ENCODE results near the gene NAA20. TPM values are rescaled to one million over a fixed set of nuclear protein-coding genes. Genes with fewer than 3 reads are reported as not detected.
"Not testable (repeated sequence)": the region's sequence is repeated elsewhere in the genome, so short reads cannot be mapped to it uniquely, and the experiment has no call there.

The NAA20 gene
- total and polyA plus RNA-seq, 4 donors, result 33.6 to 143 (median 59.9) TPM

DNA sequence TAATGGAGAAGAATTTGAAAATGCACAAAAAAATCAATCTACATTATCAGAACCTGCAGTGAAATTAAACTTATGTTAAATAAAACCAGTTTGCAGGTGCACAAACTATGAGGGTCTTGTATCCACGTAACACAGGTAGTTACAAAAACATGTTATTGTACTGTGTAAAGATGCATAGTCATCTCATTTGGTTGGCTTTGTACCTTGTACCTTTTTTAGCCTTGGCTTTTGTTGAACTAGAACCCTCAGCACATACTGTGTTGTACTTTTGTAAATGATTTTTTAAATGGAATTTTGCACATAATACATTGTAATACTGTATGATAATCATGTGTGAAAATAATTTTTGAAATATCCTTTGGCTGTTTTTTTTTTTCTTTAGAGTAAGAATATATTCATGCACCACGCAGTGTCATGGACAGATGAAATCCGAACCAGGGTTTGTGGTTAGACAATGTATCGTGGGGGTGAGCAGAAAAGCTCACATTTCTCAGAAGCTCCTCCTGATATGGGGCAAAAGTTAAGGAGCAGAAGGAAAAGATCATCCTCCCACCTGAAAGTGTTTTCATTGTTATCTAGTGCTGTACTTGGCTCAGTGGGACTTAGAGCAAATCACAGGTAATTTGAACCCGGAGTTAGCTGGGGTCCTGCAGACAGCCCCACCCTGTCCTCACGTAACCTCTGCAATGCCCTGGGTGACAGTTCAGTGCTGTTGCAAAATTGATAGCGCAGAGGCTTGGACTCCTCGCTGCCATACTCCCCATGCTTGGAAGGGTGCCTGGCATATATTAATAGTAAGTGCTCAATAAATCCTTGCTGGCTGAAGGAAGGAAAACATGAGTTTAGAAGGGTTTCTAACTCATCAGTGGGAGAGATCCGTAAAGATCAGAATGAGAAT is 14.8 kb upstream of the NAA20 start:
- TF ChIP-seq, protein P1, sequence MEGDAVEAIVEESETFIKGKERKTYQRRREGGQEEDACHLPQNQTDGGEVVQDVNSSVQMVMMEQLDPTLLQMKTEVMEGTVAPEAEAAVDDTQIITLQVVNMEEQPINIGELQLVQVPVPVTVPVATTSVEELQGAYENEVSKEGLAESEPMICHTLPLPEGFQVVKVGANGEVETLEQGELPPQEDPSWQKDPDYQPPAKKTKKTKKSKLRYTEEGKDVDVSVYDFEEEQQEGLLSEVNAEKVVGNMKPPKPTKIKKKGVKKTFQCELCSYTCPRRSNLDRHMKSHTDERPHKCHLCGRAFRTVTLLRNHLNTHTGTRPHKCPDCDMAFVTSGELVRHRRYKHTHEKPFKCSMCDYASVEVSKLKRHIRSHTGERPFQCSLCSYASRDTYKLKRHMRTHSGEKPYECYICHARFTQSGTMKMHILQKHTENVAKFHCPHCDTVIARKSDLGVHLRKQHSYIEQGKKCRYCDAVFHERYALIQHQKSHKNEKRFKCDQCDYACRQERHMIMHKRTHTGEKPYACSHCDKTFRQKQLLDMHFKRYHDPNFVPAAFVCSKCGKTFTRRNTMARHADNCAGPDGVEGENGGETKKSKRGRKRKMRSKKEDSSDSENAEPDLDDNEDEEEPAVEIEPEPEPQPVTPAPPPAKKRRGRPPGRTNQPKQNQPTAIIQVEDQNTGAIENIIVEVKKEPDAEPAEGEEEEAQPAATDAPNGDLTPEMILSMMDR (IDR thresholded peaks at IDR 0.05; ENCODE audit: control extremely low read depth, extremely low read depth), result no peak
- no peaks in the 10 kb centered on the region for H3K9me3 ChIP-seq (ENCODE audit: control insufficient read depth in 4 of 4, insufficient read depth in 3 of 4, low read length in 3 of 4)
- H3K36me3 ChIP-seq (ENCODE audit: control insufficient read depth in 4 of 4, insufficient read depth in 4 of 4, low read length in 4 of 4), result peaks cover 17 to 36% (median 29%) of the 10 kb centered on the region in 4 donors
- ATAC-seq (ENCODE audit: insufficient read depth, low FRiP score), result no peak
- peaks cover 0 to 14% (median 8%) of the 10 kb centered on the region in 5 donors for H3K4me1 ChIP-seq (ENCODE audit: control insufficient read depth in 5 of 5, insufficient read depth in 5 of 5, low read length in 5 of 5)
- DNase-seq, result no peak
- H3K4me3 ChIP-seq, result no peak overlapping the region
- no peak overlapping the region for H3K9ac ChIP-seq (ENCODE audit: insufficient read depth in 1 of 2, low read length in 2 of 2)
- 36 to 57% methylated on average over 9 of the region's 9 CpGs for WGBS, 2 donors
- peak overlapping the region; percentile 26 to 69 for H3K27ac ChIP-seq (ENCODE audit: low read depth in 1 of 2, low read length in 1 of 2)
- H3K27me3 ChIP-seq (ENCODE audit: control insufficient read depth in 3 of 3, insufficient read depth in 3 of 3, low read length in 2 of 3), result no peaks in the 10 kb centered on the region

DNA sequence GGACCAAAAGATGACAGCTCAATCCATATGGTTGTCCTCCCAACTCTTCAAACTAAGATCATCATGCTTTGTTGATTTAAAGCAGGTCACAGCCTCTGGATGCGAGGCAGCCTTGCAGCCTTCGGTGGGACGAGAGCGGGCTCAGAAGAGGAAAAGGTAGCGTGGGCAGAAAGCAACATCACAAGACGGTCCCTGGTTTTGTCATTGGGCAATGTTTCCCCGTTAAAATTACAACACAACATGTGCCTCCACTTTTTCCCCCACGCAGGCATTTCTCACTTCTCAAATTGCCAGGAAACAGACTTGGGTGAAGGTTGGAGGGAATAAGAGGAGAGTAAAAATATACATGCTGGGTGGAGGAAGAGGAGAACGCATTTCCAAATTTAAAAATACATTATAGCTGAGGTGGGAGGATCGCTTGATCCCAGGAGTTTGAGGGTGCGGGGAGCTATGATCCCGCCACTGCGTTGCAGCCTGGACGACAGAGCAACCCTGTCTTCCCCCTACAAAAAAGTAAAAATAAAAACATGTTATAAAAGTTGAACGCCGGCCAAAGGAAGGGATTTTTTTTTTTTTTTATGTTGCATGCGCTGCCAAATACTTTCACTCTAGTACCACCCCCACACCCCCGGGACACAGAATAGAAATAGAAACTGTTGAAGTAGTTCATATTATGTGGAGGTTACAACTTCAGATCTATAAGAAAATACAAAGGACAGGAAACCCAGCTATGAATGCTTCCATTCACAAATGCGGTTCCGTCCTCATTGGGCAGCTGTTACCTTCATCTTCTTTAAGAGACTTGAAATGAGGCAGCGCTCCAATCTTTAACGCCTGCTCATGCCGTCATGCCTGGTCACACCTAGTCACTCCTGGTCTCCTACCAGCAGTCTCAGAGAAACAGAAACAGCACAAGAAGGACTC is 13.9 kb upstream of the NAA20 start:
- no peak overlapping the region for H3K4me3 ChIP-seq
- DNase-seq (peak; percentile 48 to 82 (median 80)), ATAC-seq (ENCODE audit: insufficient read depth, low FRiP score) (peak; percentile 19)
- TF ChIP-seq, protein P1 (IDR thresholded peaks at IDR 0.05; ENCODE audit: control extremely low read depth, extremely low read depth), result no peak
- H3K27me3 ChIP-seq (ENCODE audit: control insufficient read depth in 3 of 3, insufficient read depth in 3 of 3, low read length in 2 of 3), result no peaks in the 10 kb centered on the region
- H3K4me1 ChIP-seq (ENCODE audit: control insufficient read depth in 5 of 5, insufficient read depth in 5 of 5, low read length in 5 of 5), result peaks cover 0 to 13% (median 8%) of the 10 kb centered on the region in 5 donors
- no peaks in the 10 kb centered on the region for H3K9me3 ChIP-seq (ENCODE audit: control insufficient read depth in 4 of 4, insufficient read depth in 3 of 4, low read length in 3 of 4)
- 12 to 25% methylated on average over 23 of the region's 23 CpGs for WGBS, 2 donors
- H3K9ac ChIP-seq (ENCODE audit: insufficient read depth in 1 of 2, low read length in 2 of 2), result peak overlapping the region in 1 of 2 donors; percentile 14
- peaks cover 17 to 31% (median 27%) of the 10 kb centered on the region in 4 donors for H3K36me3 ChIP-seq (ENCODE audit: control insufficient read depth in 4 of 4, insufficient read depth in 4 of 4, low read length in 4 of 4)
- peak overlapping the region; percentile 30 to 90 for H3K27ac ChIP-seq (ENCODE audit: low read depth in 1 of 2, low read length in 1 of 2)

DNA sequence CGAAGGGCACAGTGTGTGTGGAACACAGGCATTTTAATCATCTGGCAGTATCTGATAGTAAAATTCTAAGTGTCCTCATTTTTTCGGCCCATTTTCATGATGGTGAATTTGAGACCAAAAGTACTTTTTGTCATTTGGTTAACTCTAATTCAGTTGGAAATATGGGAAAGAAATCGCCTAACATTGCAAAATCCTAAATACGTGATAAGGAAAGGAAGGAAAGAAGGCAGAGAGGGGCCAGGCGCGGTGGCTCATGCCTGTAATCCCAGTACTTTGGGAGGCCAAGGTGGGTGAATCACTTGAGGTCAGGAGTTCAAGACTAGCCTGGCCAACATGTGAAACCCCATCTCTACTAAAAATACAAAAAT is 13.2 kb upstream of the NAA20 start:
- DNase-seq, result peak in 1 of 3 donors; percentile 4
- not testable (repeated sequence) for H3K9me3 ChIP-seq (ENCODE audit: control insufficient read depth in 4 of 4, insufficient read depth in 3 of 4, low read length in 3 of 4); ATAC-seq (ENCODE audit: insufficient read depth, low FRiP score); H3K27me3 ChIP-seq (ENCODE audit: control insufficient read depth in 3 of 3, insufficient read depth in 3 of 3, low read length in 2 of 3); H3K4me3 ChIP-seq
- 43 to 56% methylated on average over 6 of the region's 6 CpGs for WGBS, 2 donors
- Histone ChIP-seq H3K9ac (ENCODE audit: insufficient read depth in 1 of 2, low read length in 2 of 2) (peak overlapping the region in 1 of 2 donors; percentile 14), H3K4me1 (ENCODE audit: control insufficient read depth in 5 of 5, insufficient read depth in 5 of 5, low read length in 5 of 5) (peaks cover 0 to 13% (median 8%) of the 10 kb centered on the region in 5 donors), H3K27ac (ENCODE audit: low read depth in 1 of 2, low read length in 1 of 2) (peak overlapping the region; percentile 30 to 90), H3K36me3 (ENCODE audit: control insufficient read depth in 4 of 4, insufficient read depth in 4 of 4, low read length in 4 of 4) (peaks cover 16 to 25% (median 21%) of the 10 kb centered on the region in 4 donors)
